Neural crest cell (in vitro differentiated cells): ENCODE results near the gene FADS2. TPM values are rescaled to one million over a fixed set of nuclear protein-coding genes. Genes with fewer than 3 reads are reported as not detected.

Source experiments
- DNase-seq: peaks from one replicate; pipeline ENCODE4 v3.0.0; 2021; ENCODE audit warnings: low read depth, mixed read lengths, low spot score
- H3K27ac Mint-ChIP-seq: one replicate; pipeline ENCODE4 v1.8.0; 2021; ENCODE audit warnings: mild to moderate bottlenecking, mixed read lengths; ENCODE audit not compliant: unreplicated experiment
- H3K27me3 Mint-ChIP-seq: 2 replicates; pipeline ENCODE4 v1.8.0; 2021; ENCODE audit warnings: low read depth, mild to moderate bottlenecking, mixed read lengths
- H3K36me3 Mint-ChIP-seq: 2 replicates; pipeline ENCODE4 v1.8.0; 2021; ENCODE audit warnings: low read depth, mild to moderate bottlenecking, mixed read lengths
- H3K4me1 Mint-ChIP-seq: 2 replicates; pipeline ENCODE4 v1.8.0; 2021; ENCODE audit warnings: mixed read lengths
- H3K4me3 Mint-ChIP-seq: one replicate; pipeline ENCODE4 v1.8.0; 2021; ENCODE audit warnings: mild to moderate bottlenecking, mixed read lengths
- H3K9me3 Mint-ChIP-seq: 2 replicates; pipeline ENCODE4 v1.8.0; 2021; ENCODE audit warnings: mixed read lengths
- CTCF ChIP-seq: fragments of 200-600 bp; sonication (generic); conservative IDR thresholded peaks from 2 replicates; pipeline ENCODE4 v1.5.0; 2021; ENCODE audit warnings: antibody characterized with exemption, mild to moderate bottlenecking
- microRNA-seq: library from miRNA; unstranded; fragments of <30 nt; microRNA quantifications from one replicate; pipeline ENCODE4, GENCODE V29; 2020
- total RNA-seq: library from RNA; stranded (reverse); gene quantifications from 2 replicates; pipeline ENCODE4 v1.2.1, GENCODE V29; 2021

FADS2 gene
- total RNA-seq, 1 donor from 2014 or later, result 976 TPM

DNA sequence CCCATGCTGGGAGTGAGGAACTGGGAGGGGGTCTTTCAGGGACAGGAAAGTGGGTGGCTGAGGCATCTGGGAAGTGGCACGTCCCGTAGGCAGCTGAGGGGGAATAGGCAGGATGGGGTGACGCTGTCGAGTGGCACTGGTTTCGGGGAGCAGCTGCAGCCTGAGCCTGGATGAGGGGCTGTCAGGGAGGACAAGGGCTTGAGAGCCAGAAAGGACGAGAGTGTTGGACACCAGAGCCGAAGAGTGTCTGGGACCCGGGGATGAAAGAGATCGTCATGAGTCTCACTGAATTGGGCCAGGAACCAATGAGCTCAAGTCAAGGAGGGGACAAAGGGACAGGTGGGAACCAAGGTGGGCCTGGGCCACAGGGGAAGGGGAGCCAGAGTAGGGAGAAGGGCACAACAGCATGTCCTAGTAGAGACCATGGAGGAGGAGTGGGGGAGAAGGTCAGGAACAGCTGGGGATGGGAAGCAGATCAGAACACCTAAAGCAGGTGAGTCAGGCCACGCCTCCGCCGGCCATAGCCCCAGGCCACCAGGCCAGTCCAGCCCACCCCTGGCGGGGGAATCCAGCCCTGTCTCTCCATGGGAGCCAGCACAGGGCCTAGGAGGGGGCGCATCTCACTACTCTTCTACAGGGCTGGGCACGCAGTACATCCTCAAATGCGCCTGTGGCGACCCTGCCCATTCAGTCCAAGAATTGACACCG is 85.0 kb downstream of the FADS2 start:
- H3K4me1 Mint-ChIP-seq, result peaks cover 6% of the 10 kb centered on the region
- no peak for DNase-seq
- H3K27ac Mint-ChIP-seq, result peak overlapping the region; percentile 96
- no peak overlapping the region for H3K4me3 Mint-ChIP-seq
- no peaks in the 10 kb centered on the region for H3K36me3 Mint-ChIP-seq
- peaks cover 39% of the 10 kb centered on the region for H3K27me3 Mint-ChIP-seq
- no peaks in the 10 kb centered on the region for H3K9me3 Mint-ChIP-seq
- no peak for TF ChIP-seq CTCF

GRCh38 chr11:61913699-61914395 is 85.7 kb downstream of the FADS2 start:
- no peak overlapping the region for H3K27ac Mint-ChIP-seq
- TF ChIP-seq CTCF, result no peak
- no peaks in the 10 kb centered on the region for H3K36me3 Mint-ChIP-seq
- H3K4me1 Mint-ChIP-seq, result peaks cover 10% of the 10 kb centered on the region
- no peaks in the 10 kb centered on the region for H3K9me3 Mint-ChIP-seq
- DNase-seq, result no peak
- H3K4me3 Mint-ChIP-seq, result peak overlapping the region; percentile 16
- H3K27me3 Mint-ChIP-seq, result peaks cover 46% of the 10 kb centered on the region

DNA sequence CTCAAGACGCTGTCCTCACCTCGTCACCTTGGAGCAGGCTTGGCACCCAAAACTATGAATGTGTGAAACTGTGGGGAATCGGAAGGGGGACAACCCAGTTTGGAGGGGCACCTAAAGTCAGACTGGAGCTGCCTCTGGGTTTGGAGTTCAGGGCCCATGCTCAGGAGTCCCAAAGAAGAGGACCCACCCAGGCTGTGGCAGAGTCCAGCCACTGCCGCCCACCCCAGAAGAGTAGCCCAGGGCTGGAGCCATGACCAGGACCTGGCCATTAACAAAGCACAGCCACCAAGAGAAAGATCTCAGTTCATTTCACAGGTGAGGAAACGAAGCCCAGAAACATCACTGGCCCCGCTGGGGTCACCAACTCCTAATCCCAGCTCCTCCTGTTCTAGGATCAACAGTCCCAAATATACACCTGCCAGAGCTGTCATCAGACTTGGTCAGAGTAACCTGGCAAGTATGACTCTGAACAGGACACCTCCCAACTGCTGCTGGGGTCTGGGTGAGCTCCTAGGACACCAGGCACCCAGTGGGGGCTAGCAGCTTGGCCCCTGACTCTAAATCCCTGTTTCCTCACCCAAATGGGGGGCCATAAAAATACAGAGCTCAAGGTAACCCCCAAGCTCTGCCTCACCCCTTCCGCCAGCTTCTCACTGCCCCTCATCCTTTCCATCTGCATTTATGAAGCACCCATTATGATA is 86.5 kb downstream of the FADS2 start:
- Mint-ChIP-seq H3K9me3 (no peaks in the 10 kb centered on the region), H3K36me3 (no peaks in the 10 kb centered on the region), H3K27ac (no peak overlapping the region), H3K4me3 (peak overlapping the region; percentile 58), H3K27me3 (peaks cover 53% of the 10 kb centered on the region), H3K4me1 (peaks cover 10% of the 10 kb centered on the region)
- DNase-seq, result no peak
- no peak for TF ChIP-seq CTCF

DNA sequence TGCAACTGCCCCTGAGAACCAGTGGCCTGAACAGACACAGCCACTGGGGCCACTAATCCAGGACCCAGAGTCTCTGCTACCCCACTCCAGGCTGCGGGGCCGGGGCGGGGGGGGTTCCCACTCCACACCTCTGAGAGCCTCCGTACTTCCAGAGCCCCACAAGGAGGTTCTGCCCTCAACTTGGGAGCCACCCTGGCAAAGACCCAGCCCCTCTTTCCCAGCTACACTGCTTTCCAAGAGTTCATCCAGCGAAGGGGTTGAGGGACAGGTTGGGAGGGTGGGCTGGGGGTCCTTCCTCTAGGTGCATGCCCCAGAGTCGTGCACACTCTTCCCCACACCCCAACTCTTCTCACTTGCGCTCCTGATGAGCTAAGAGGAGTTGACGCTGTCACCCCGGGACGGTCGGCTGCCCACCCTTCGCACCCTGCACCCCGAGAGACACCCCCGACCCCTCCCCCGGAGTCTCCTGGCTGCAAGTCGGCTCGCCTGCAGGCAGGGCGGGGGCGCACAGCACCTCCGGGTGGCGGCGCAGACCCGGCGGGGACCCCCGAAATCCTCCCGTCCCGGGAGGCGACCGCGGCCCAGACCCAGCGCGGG is 88.7 kb downstream of the FADS2 start:
- Mint-ChIP-seq H3K9me3 (no peaks in the 10 kb centered on the region), H3K27ac (no peak overlapping the region), H3K4me3 (peak overlapping the region; percentile 15), H3K4me1 (peaks cover 10% of the 10 kb centered on the region), H3K36me3 (no peaks in the 10 kb centered on the region), H3K27me3 (peaks cover 65% of the 10 kb centered on the region)
- TF ChIP-seq CTCF, result no peak
- DNase-seq, result no peak

Small RNA genes within 50 kb of the gene (microRNA-seq; reads per million reads assigned to microRNA genes)
- 2.4 reads per million for gene MIR6746

Other genes starting within 250 kb of the FADS2 start
- 3.8 and 4.1 TPM in 2 replicates for gene SYT7, start 247.2 kb upstream of the FADS2 start, total RNA-seq
- 19.7 and 21.0 TPM in 2 replicates for gene DAGLA, start 147.9 kb upstream of the FADS2 start, total RNA-seq
- 3.5 and 3.9 TPM in 2 replicates for gene MYRF, start 75.7 kb upstream of the FADS2 start, total RNA-seq
- 162 and 174 TPM in 2 replicates for gene TMEM258, start 35.7 kb upstream of the FADS2 start, total RNA-seq
- 99.6 TPM in 2 replicates for gene FEN1, start 35.4 kb upstream of the FADS2 start, total RNA-seq
- gene FADS1, start 11.3 kb upstream of the FADS2 start, total RNA-seq, result 245 and 248 TPM in 2 replicates
- 13.6 and 17.0 TPM in 2 replicates for gene FADS3, start 63.2 kb downstream of the FADS2 start, total RNA-seq
- 1.0 and 3.4 TPM in 2 replicates for gene RAB3IL1, start 89.3 kb downstream of the FADS2 start, total RNA-seq
- gene BEST1, start 122.1 kb downstream of the FADS2 start, total RNA-seq, result 0.52 and 0.96 TPM in 2 replicates
- 1,207 and 1,209 TPM in 2 replicates for gene FTH1, start 139.3 kb downstream of the FADS2 start, total RNA-seq